GM03348 (cell line): ENCODE data around the gene ACD.

Source experiments
- DNase-seq: peaks from one replicate; pipeline ENCODE4 v3.0.0; 2012; ENCODE audit warnings: low spot score

ACD gene

GRCh38 chr16:67675999-67676398 is 15.9 kb upstream of the ACD start:
- DNase-seq, result no peak

GRCh38 chr16:67675579-67675935 is 15.5 kb upstream of the ACD start:
- no peak for DNase-seq

- no peak for DNase-seq
Observed at GRCh38 chr16:67674851-67675578, 15.0 kb upstream of the ACD start.

- no peak for DNase-seq
Observed at GRCh38 chr16:67673712-67674580, 13.9 kb upstream of the ACD start.

- DNase-seq, result peak; percentile 91
Observed at GRCh38 chr16:67672739-67673662, 12.9 kb upstream of the ACD start.

- DNase-seq, result no peak
Observed at GRCh38 chr16:67672306-67672705, 12.2 kb upstream of the ACD start.

GRCh38 chr16:67669499-67670101 is 9.5 kb upstream of the ACD start:
- no peak for DNase-seq

- DNase-seq, result no peak
Observed at GRCh38 chr16:67668495-67669157, 8.6 kb upstream of the ACD start.

GRCh38 chr16:67667817-67668494 is 7.9 kb upstream of the ACD start:
- peak; percentile 95 for DNase-seq

GRCh38 chr16:67667453-67667816 is 7.4 kb upstream of the ACD start:
- no peak for DNase-seq

GRCh38 chr16:67666559-67667452 is 6.7 kb upstream of the ACD start, which contains the start of the genes C16orf86 and ENKD1:
C16orf86 (plus strand) TSS chr16:67666814; CDS start chr16:67666971, 157 bp downstream.
ENKD1 (minus strand) TSS chr16:67666750; CDS start chr16:67666442, 308 bp downstream.
- peak; percentile 86 for DNase-seq

- peak; percentile 60 for DNase-seq
Observed at GRCh38 chr16:67666032-67666551, 6.0 kb upstream of the ACD start.

GRCh38 chr16:67665598-67665997 is 5.5 kb upstream of the ACD start:
- DNase-seq, result no peak

- no peak for DNase-seq
Observed at GRCh38 chr16:67664871-67665270, 4.8 kb upstream of the ACD start.

GRCh38 chr16:67664258-67664657 is 4.2 kb upstream of the ACD start:
- no peak for DNase-seq

- DNase-seq, result no peak
Observed at GRCh38 chr16:67663877-67664222, 3.8 kb upstream of the ACD start.

- no peak for DNase-seq
Observed at GRCh38 chr16:67663151-67663876, 3.3 kb upstream of the ACD start.

- DNase-seq, result no peak
Observed at GRCh38 chr16:67662653-67663010, 2.6 kb upstream of the ACD start.
